Spleen (tissue), 7 donors: Measurements from ENCODE around the gene FBLN1.

Source experiments
- POLR2A ChIP-seq, 3 donors: fragments of 450-650 bp; IDR thresholded peaks; one replicate each; pipeline ENCODE4 v1.5.1; 2017; ENCODE audit warnings: antibody characterized with exemption in 3 of 3, mild to moderate bottlenecking in 1 of 3
- POLR2AphosphoS5 ChIP-seq, 3 donors: sonication (generic); formaldehyde crosslinking; IDR thresholded peaks; one replicate each; pipeline ENCODE4 v1.5.1; 2017; ENCODE audit warnings: antibody characterized with exemption in 3 of 3
- TF ChIP-seq, protein P1 (sequence below), 11 experiments: fragments of 200-600 bp in 7 of 11; fragments of 450-650 bp in 4 of 11; sonication (generic) in 4 of 11; IDR thresholded peaks in 8 of 11; conservative IDR thresholded peaks in 3 of 11; 1 replicate in 7 of 11; 2 replicates in 4 of 11; pipeline versions ENCODE4 v1.4.0 to v1.8.0; 2016 to 2021; ENCODE audit warnings: antibody characterized with exemption in 11 of 11, inconsistent platforms in 4 of 11, mild to moderate bottlenecking in 1 of 11
- donor health status: DM: no; HTN: no; CAD: no; lungs with moderate emphysema.
- donor health status: DM: no; HTN: no; CAD: no.
- donor health status: DM: no; HTN: no; CAD: no.

- TF ChIP-seq POLR2AphosphoS5 (IDR thresholded peaks at IDR 0.05) (no peak), POLR2A (IDR thresholded peaks at IDR 0.05) (no peak)
- TF ChIP-seq, protein P1, sequence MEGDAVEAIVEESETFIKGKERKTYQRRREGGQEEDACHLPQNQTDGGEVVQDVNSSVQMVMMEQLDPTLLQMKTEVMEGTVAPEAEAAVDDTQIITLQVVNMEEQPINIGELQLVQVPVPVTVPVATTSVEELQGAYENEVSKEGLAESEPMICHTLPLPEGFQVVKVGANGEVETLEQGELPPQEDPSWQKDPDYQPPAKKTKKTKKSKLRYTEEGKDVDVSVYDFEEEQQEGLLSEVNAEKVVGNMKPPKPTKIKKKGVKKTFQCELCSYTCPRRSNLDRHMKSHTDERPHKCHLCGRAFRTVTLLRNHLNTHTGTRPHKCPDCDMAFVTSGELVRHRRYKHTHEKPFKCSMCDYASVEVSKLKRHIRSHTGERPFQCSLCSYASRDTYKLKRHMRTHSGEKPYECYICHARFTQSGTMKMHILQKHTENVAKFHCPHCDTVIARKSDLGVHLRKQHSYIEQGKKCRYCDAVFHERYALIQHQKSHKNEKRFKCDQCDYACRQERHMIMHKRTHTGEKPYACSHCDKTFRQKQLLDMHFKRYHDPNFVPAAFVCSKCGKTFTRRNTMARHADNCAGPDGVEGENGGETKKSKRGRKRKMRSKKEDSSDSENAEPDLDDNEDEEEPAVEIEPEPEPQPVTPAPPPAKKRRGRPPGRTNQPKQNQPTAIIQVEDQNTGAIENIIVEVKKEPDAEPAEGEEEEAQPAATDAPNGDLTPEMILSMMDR (IDR thresholded peaks at IDR 0.05 in 8 of 11, conservative IDR thresholded peaks at IDR 0.05 in 3 of 11), result no peak
Measured at GRCh38 chr22:45538281-45538680, 35.6 kb downstream of the FBLN1 start.
